ENCODE measurements around the gene COL27A1.

Gene COL27A1

GRCh38 chr9:114207034-114207810, 51.9 kb downstream of the COL27A1 start:
- DNase-seq (ENCODE audit: low spot score): no peak

GRCh38 chr9:114207845-114208244, 52.5 kb downstream of the COL27A1 start:
- DNase-seq (ENCODE audit: low spot score): no peak

- no peak for DNase-seq (ENCODE audit: low spot score)
These were observed 53.8 kb downstream of the COL27A1 start for GRCh38 chr9:114209151-114209550.

- no peak for DNase-seq (ENCODE audit: low spot score)
These were observed 54.8 kb downstream of the COL27A1 start for GRCh38 chr9:114210136-114210535.

- DNase-seq (ENCODE audit: low spot score): no peak
These were observed 55.4 kb downstream of the COL27A1 start for GRCh38 chr9:114210691-114211276.

- no peak for DNase-seq (ENCODE audit: low spot score)
These were observed 57.5 kb downstream of the COL27A1 start for GRCh38 chr9:114212826-114213225.

GRCh38 chr9:114213566-114213965, 58.2 kb downstream of the COL27A1 start:
- no peak for DNase-seq (ENCODE audit: low spot score)

- no peak for DNase-seq (ENCODE audit: low spot score)
These were observed 58.8 kb downstream of the COL27A1 start for GRCh38 chr9:114214181-114214580.

GRCh38 chr9:114214686-114215414, 59.5 kb downstream of the COL27A1 start:
- DNase-seq (ENCODE audit: low spot score): no peak

- DNase-seq (ENCODE audit: low spot score): no peak
These were observed 60.7 kb downstream of the COL27A1 start for GRCh38 chr9:114216081-114216480.

- no peak for DNase-seq (ENCODE audit: low spot score)
These were observed 61.6 kb downstream of the COL27A1 start for GRCh38 chr9:114216976-114217375.

- DNase-seq (ENCODE audit: low spot score): no peak
These were observed 63.2 kb downstream of the COL27A1 start for GRCh38 chr9:114218264-114219120.

- no peak for DNase-seq (ENCODE audit: low spot score)
These were observed 64.8 kb downstream of the COL27A1 start for GRCh38 chr9:114220061-114220541.

GRCh38 chr9:114221706-114222465, 66.5 kb downstream of the COL27A1 start:
- no peak for DNase-seq (ENCODE audit: low spot score)

GRCh38 chr9:114223564-114224246, 68.4 kb downstream of the COL27A1 start:
- DNase-seq (ENCODE audit: low spot score): no peak

GRCh38 chr9:114224247-114224610, 68.9 kb downstream of the COL27A1 start:
- DNase-seq (ENCODE audit: low spot score): no peak

GRCh38 chr9:114225561-114226212, 70.3 kb downstream of the COL27A1 start:
- no peak for DNase-seq (ENCODE audit: low spot score)

GRCh38 chr9:114226246-114227055, 71.1 kb downstream of the COL27A1 start:
- DNase-seq (ENCODE audit: low spot score): no peak

GRCh38 chr9:114227288-114228015, 72.1 kb downstream of the COL27A1 start:
- no peak for DNase-seq (ENCODE audit: low spot score)

Data from CD4-positive, alpha-beta T cell treated with Interleukin-2 at 100 ng/mL for 4 hours (primary cell).